DOHH2 (cell line): Measurements from ENCODE around the gene METTL5.

ENCODE experiments used
- H3F3A ChIP-seq: fragments of 200-600 bp; sonication (generic), shearing (Covaris generic); 2 replicates; pipeline ENCODE4 v1.6.0; 2016; ENCODE audit warnings: antibody characterized with exemption, mild to moderate bottlenecking; ENCODE audit not compliant: control insufficient read depth, insufficient read depth
- H3K27ac ChIP-seq: fragments of 200-600 bp; sonication (generic); 2 replicates; pipeline ENCODE4 v1.5.1; 2014; ENCODE audit warnings: low read depth, mild to moderate bottlenecking, low read length, moderate library complexity
- H3K27me3 ChIP-seq: fragments of 200-600 bp; sonication (generic); 2 replicates; pipeline ENCODE4 v1.6.1; 2014; ENCODE audit warnings: mild to moderate bottlenecking, low read length, mixed read lengths; ENCODE audit not compliant: control insufficient read depth
- H3K36me3 ChIP-seq: fragments of 200-600 bp; sonication (generic); 2 replicates; pipeline ENCODE4 v1.6.1; 2014; ENCODE audit warnings: mild to moderate bottlenecking, low read length, moderate library complexity, mixed read lengths; ENCODE audit not compliant: control insufficient read depth
- H3K4me1 ChIP-seq: fragments of 200-600 bp; sonication (generic); 2 replicates; pipeline ENCODE4 v1.6.1; 2014; ENCODE audit warnings: mild to moderate bottlenecking, low read length, mixed read lengths; ENCODE audit not compliant: control insufficient read depth
- H3K4me2 ChIP-seq: fragments of 200-600 bp; sonication (generic); 2 replicates; pipeline ENCODE4 v1.6.0; 2014; ENCODE audit warnings: mild to moderate bottlenecking, low read length, moderate library complexity
- H3K4me3 ChIP-seq: fragments of 200-600 bp; sonication (generic); 2 replicates; pipeline ENCODE4 v1.5.1; 2014; ENCODE audit warnings: mild to moderate bottlenecking, low read length, mixed read lengths
- H3K79me2 ChIP-seq: fragments of 200-600 bp; sonication (generic); 2 replicates; pipeline ENCODE4 v1.6.1; 2014; ENCODE audit warnings: mild to moderate bottlenecking, low read length, mixed read lengths; ENCODE audit not compliant: control insufficient read depth
- H3K9me2 ChIP-seq: fragments of 200-600 bp; sonication (generic); replicated peaks from 2 replicates; pipeline ENCODE4 v1.6.1; 2014; ENCODE audit warnings: mild to moderate bottlenecking, low read length, mixed read lengths; ENCODE audit not compliant: control insufficient read depth
- H3K9me3 ChIP-seq: fragments of 200-600 bp; sonication (generic); 2 replicates; pipeline ENCODE4 v1.6.1; 2014; ENCODE audit warnings: antibody characterized with exemption, low read length, mixed read lengths; ENCODE audit not compliant: control insufficient read depth, insufficient read depth
- H4K20me1 ChIP-seq: fragments of 200-600 bp; sonication (generic); 2 replicates; pipeline ENCODE4 v1.6.0; 2014; ENCODE audit warnings: low read depth, mild to moderate bottlenecking, antibody characterized with exemption, low read length, moderate library complexity; ENCODE audit not compliant: control insufficient read depth, insufficient read depth
- CTCF ChIP-seq: fragments of 200-600 bp; sonication (generic); IDR thresholded peaks from one replicate; pipeline ENCODE4 v1.5.1; 2014; ENCODE audit warnings: antibody characterized with exemption, mild to moderate bottlenecking, low read depth, low read length; ENCODE audit not compliant: poor library complexity, severe bottlenecking
- EZH2phosphoT487 ChIP-seq: fragments of 200-600 bp; sonication (generic); IDR thresholded peaks from 2 replicates; pipeline ENCODE4 v1.6.1; 2017; ENCODE audit warnings: borderline replicate concordance, mild to moderate bottlenecking, antibody characterized with exemption, low read length, moderate library complexity, mixed read lengths

Gene METTL5

GRCh38 chr2:169782513-169782912 lies 42.2 kb downstream of the METTL5 start:
- no peaks in the 10 kb centered on the region for H3K27me3 ChIP-seq
- no peaks in the 10 kb centered on the region for H3K79me2 ChIP-seq
- no peak overlapping the region for H3K4me2 ChIP-seq
- no peaks in the 10 kb centered on the region for H4K20me1 ChIP-seq
- H3K9me3 ChIP-seq, result no peaks in the 10 kb centered on the region
- H3K4me3 ChIP-seq, result no peak overlapping the region
- H3F3A ChIP-seq, result peaks cover under 1% of the 10 kb centered on the region; the same call in 1 of the 2 replicates
- H3K27ac ChIP-seq, result no peak overlapping the region
- TF ChIP-seq CTCF (no peak), EZH2phosphoT487 (no peak)
- no peaks in the 10 kb centered on the region for H3K36me3 ChIP-seq
- no peaks in the 10 kb centered on the region for H3K9me2 ChIP-seq
- no peaks in the 10 kb centered on the region for H3K4me1 ChIP-seq

GRCh38 chr2:169781249-169782013 lies 43.3 kb downstream of the METTL5 start:
- no peaks in the 10 kb centered on the region for H3K9me2 ChIP-seq
- no peak overlapping the region for H3K27ac ChIP-seq
- H3K79me2 ChIP-seq, result no peaks in the 10 kb centered on the region
- H3K36me3 ChIP-seq, result no peaks in the 10 kb centered on the region
- H3K9me3 ChIP-seq, result no peaks in the 10 kb centered on the region
- no peaks in the 10 kb centered on the region for H3F3A ChIP-seq
- no peak overlapping the region for H3K4me2 ChIP-seq
- no peaks in the 10 kb centered on the region for H3K27me3 ChIP-seq
- no peaks in the 10 kb centered on the region for H4K20me1 ChIP-seq
- no peaks in the 10 kb centered on the region for H3K4me1 ChIP-seq
- TF ChIP-seq CTCF (no peak), EZH2phosphoT487 (no peak)
- no peak overlapping the region for H3K4me3 ChIP-seq

- H3K9me3 ChIP-seq, result no peaks in the 10 kb centered on the region
- no peaks in the 10 kb centered on the region for H3K36me3 ChIP-seq
- no peaks in the 10 kb centered on the region for H3K9me2 ChIP-seq
- no peak for TF ChIP-seq CTCF
- no peak for TF ChIP-seq EZH2phosphoT487
- H3K27ac ChIP-seq, result no peak overlapping the region
- H3K4me2 ChIP-seq, result no peak overlapping the region
- no peaks in the 10 kb centered on the region for H3F3A ChIP-seq
- no peaks in the 10 kb centered on the region for H4K20me1 ChIP-seq
- peaks cover 5% of the 10 kb centered on the region for H3K4me1 ChIP-seq
- H3K79me2 ChIP-seq, result no peaks in the 10 kb centered on the region
- no peaks in the 10 kb centered on the region for H3K27me3 ChIP-seq
- no peak overlapping the region for H3K4me3 ChIP-seq
Measured at GRCh38 chr2:169778446-169778845, 46.3 kb downstream of the METTL5 start.
